HL-60 (cell line): ENCODE data around the gene TBC1D22B.

Experiments
- CTCF ChIP-seq: IDR thresholded peaks from one replicate; pipeline ENCODE4 v1.5.1; 2011; ENCODE audit warnings: low read length, control low read depth, inconsistent platforms; ENCODE audit not compliant: insufficient read depth
- GABPA ChIP-seq: IDR thresholded peaks from 2 replicates; pipeline ENCODE4 v1.6.1; 2012; ENCODE audit warnings: low read depth
- POLR2AphosphoS5 ChIP-seq: IDR thresholded peaks from 2 replicates; pipeline ENCODE4 v1.6.1; 2012; ENCODE audit warnings: low read depth
- REST ChIP-seq: IDR thresholded peaks from 2 replicates; pipeline ENCODE4 v1.6.1; 2012; ENCODE audit warnings: low read depth; ENCODE audit not compliant: insufficient replicate concordance

GRCh38 chr6:37376078-37376743 is 118.6 kb downstream of the TBC1D22B start:
- TF ChIP-seq POLR2AphosphoS5 (no peak), CTCF (no peak), REST (no peak), GABPA (no peak)
